HG03439 (cell line): ENCODE results near the gene GPR55.

Experiments
- ATAC-seq: cut with Tn5 transposase; IDR thresholded peaks from one replicate; pipeline ENCODE4 v1.9.1; 2021; ENCODE audit warnings: mild to moderate bottlenecking, moderate library complexity; ENCODE audit not compliant: unreplicated experiment

The GPR55 gene

GRCh38 chr2:230902180-230902899, 22.7 kb downstream of the GPR55 start:
- no peak for ATAC-seq

GRCh38 chr2:230901006-230901405, 24.0 kb downstream of the GPR55 start:
- no peak for ATAC-seq

- ATAC-seq, result no peak
These were observed 24.6 kb downstream of the GPR55 start for GRCh38 chr2:230900336-230900995.

- ATAC-seq, result no peak
These were observed 25.3 kb downstream of the GPR55 start for GRCh38 chr2:230899786-230900185.

- no peak for ATAC-seq
These were observed 25.8 kb downstream of the GPR55 start for GRCh38 chr2:230899287-230899686.

GRCh38 chr2:230898713-230899091, 26.3 kb downstream of the GPR55 start:
- ATAC-seq, result no peak

- no peak for ATAC-seq
These were observed 26.9 kb downstream of the GPR55 start for GRCh38 chr2:230898016-230898712.

GRCh38 chr2:230896346-230897115, 28.5 kb downstream of the GPR55 start:
- no peak for ATAC-seq

- no peak for ATAC-seq
These were observed 29.3 kb downstream of the GPR55 start for GRCh38 chr2:230895536-230896345.

GRCh38 chr2:230893841-230894781, 30.9 kb downstream of the GPR55 start:
- ATAC-seq, result no peak

GRCh38 chr2:230893338-230893737, 31.7 kb downstream of the GPR55 start:
- peak; percentile 52 for ATAC-seq

GRCh38 chr2:230891509-230891908, 33.5 kb downstream of the GPR55 start:
- ATAC-seq, result no peak

GRCh38 chr2:230891064-230891463, 34.0 kb downstream of the GPR55 start:
- ATAC-seq, result no peak

- ATAC-seq, result no peak
These were observed 34.4 kb downstream of the GPR55 start for GRCh38 chr2:230890646-230891045.

GRCh38 chr2:230889911-230890601, 35.0 kb downstream of the GPR55 start:
- ATAC-seq, result no peak

GRCh38 chr2:230888824-230889400, 36.1 kb downstream of the GPR55 start:
- no peak for ATAC-seq

GRCh38 chr2:230887342-230887741, 37.7 kb downstream of the GPR55 start:
- ATAC-seq, result no peak

- no peak for ATAC-seq
These were observed 38.4 kb downstream of the GPR55 start for GRCh38 chr2:230886671-230887071.
